OCI-LY7 (cell line): Measurements from ENCODE around the gene IFT57. TPM values are rescaled to one million over a fixed set of nuclear protein-coding genes. Genes with fewer than 3 reads are reported as not detected.

ENCODE experiments used
- BruUV-seq: library from RNA; stranded (reverse); fragments of 400-500 nt; replicated peaks from 2 replicates; lab custom pipeline; 2021; lab: Mats Ljungman, UMichigan
- CTCF ChIA-PET: fragments of 300-600 bp; sonication (Branson Sonifier 250); formaldehyde crosslinking; loops from one replicate; lab custom pipeline; 2022; ENCODE audit warnings: antibody characterized with exemption; ENCODE audit not compliant: unreplicated experiment; lab: Charles Lee
- POLR2A ChIA-PET: fragments of 300-600 bp; sonication (Branson Sonifier 250); formaldehyde crosslinking; loops from one replicate; lab custom pipeline; 2022; ENCODE audit warnings: antibody characterized with exemption; lab: Charles Lee
- DNase-seq: peaks from one replicate; pipeline ENCODE4 v3.0.0-alpha.2; 2015; ENCODE audit warnings: low spot score
- H2AFZ ChIP-seq: fragments of 200-600 bp; sonication (generic), shearing (Covaris generic); 2 replicates; pipeline ENCODE4 v1.6.1; 2014; ENCODE audit warnings: mild to moderate bottlenecking, antibody characterized with exemption, low read length, moderate library complexity
- H3K27ac ChIP-seq: fragments of 200-600 bp; sonication (generic); 2 replicates; pipeline ENCODE4 v1.5.1; 2014; ENCODE audit warnings: mixed run types, low read depth, mild to moderate bottlenecking, moderate library complexity, low read length, inconsistent platforms; ENCODE audit not compliant: poor library complexity, severe bottlenecking
- H3K36me3 ChIP-seq: fragments of 200-600 bp; sonication (generic); 2 replicates; pipeline ENCODE4 v1.6.1; 2014; ENCODE audit warnings: mild to moderate bottlenecking, antibody characterized with exemption, low read length, moderate library complexity, mixed read lengths; ENCODE audit not compliant: insufficient read depth
- H3K4me1 ChIP-seq: fragments of 200-600 bp; sonication (generic); 2 replicates; pipeline ENCODE4 v1.5.1; 2014; ENCODE audit warnings: mild to moderate bottlenecking, low read length; ENCODE audit not compliant: insufficient read depth, poor library complexity, severe bottlenecking
- H3K4me2 ChIP-seq: fragments of 200-600 bp; sonication (generic); 2 replicates; pipeline ENCODE4 v1.6.1; 2014; ENCODE audit warnings: mild to moderate bottlenecking, low read length
- H3K4me3 ChIP-seq: fragments of 200-600 bp; sonication (generic); 2 replicates; pipeline ENCODE4 v1.5.1; 2014; ENCODE audit warnings: mild to moderate bottlenecking, low read depth, low read length; ENCODE audit not compliant: poor library complexity, severe bottlenecking
- H3K79me2 ChIP-seq: fragments of 200-600 bp; sonication (generic); 2 replicates; pipeline ENCODE4 v1.6.1; 2016; ENCODE audit warnings: low read depth, mild to moderate bottlenecking, low read length, moderate library complexity, mixed read lengths; ENCODE audit not compliant: insufficient read depth
- H3K9me2 ChIP-seq: fragments of 200-600 bp; sonication (generic); 2 replicates; pipeline ENCODE4 v1.6.1; 2016; ENCODE audit warnings: mild to moderate bottlenecking, low read length, mixed read lengths; ENCODE audit not compliant: insufficient read depth
- H3K9me3 ChIP-seq: fragments of 200-600 bp; sonication (generic); 2 replicates; pipeline ENCODE4 v1.6.1; 2014; ENCODE audit warnings: mild to moderate bottlenecking, mixed run types, low read length, mixed read lengths
- H4K20me1 ChIP-seq: fragments of 200-600 bp; sonication (generic); 2 replicates; pipeline ENCODE4 v1.6.1; 2014; ENCODE audit warnings: mild to moderate bottlenecking, antibody characterized with exemption, low read length, moderate library complexity, mixed read lengths; ENCODE audit not compliant: insufficient read depth
- EZH2phosphoT487 ChIP-seq: fragments of 200-600 bp; sonication (generic); IDR thresholded peaks from 2 replicates; pipeline ENCODE4 v1.6.1; 2018; ENCODE audit warnings: low read depth, borderline replicate concordance, mild to moderate bottlenecking, mixed run types, antibody characterized with exemption, low read length, moderate library complexity, mixed read lengths
- intact Hi-C: fragments of 100-400 bp; cut with micrococcal nuclease; formaldehyde crosslinking; loops from one replicate; pipeline ENCODE4 v1.10.0; 2022; ENCODE audit not compliant: unreplicated experiment
- total RNA-seq, 2 experiments: library from RNA; depleted of rRNA in 1 of 2; stranded (reverse); fragments of >200 nt in 1 of 2; shearing (Covaris generic) in 1 of 2; gene quantifications; 2 replicates each; pipeline ENCODE4 v1.2.3, GENCODE V29; 2014 to 2022
- TF ChIP-seq, protein P1 (sequence below): fragments of 200-600 bp; sonication (generic); conservative IDR thresholded peaks from 2 replicates; pipeline ENCODE4 v1.5.1; 2014; ENCODE audit warnings: mild to moderate bottlenecking, antibody characterized with exemption, low read length, moderate library complexity, mixed read lengths

Gene IFT57
- total RNA-seq, 2 experiments from 2014 or later: 44.1 to 68.2 TPM

DNA sequence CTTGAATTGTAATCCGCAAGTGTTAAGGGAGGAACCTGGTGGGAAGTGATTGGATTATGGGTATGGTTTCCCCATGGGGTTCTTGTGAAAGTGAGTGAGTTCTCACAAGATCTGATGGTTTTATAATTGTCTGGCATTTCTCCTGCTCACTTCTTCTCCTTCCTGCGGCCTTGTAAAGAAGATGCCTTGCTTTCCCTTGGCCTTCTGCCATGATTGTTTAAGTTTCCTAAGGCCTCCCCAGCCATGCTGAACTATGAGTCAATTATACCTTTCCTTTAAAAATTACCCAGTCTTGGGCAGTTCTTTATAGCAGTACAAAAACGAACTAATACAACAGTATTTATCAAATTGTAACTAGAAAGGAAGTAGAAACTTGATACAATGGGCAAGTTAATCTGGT lies 31.9 kb downstream of the IFT57 start:
- Histone ChIP-seq H3K36me3 (peaks cover 47% of the 10 kb centered on the region), H3K27ac (no peak overlapping the region), H3K79me2 (no peaks in the 10 kb centered on the region), H2AFZ (no peak overlapping the region), H4K20me1 (no peaks in the 10 kb centered on the region), H3K4me2 (no peak overlapping the region), H3K9me2 (no peaks in the 10 kb centered on the region), H3K9me3 (0 out of 2 replicates have a peak, but pooled peaks cover 8% of the 10 kb centered on the region), H3K4me3 (no peak overlapping the region), H3K4me1 (no peaks in the 10 kb centered on the region)
- no TSS peak for BruUV-seq
- ChIA-PET POLR2A (no interaction called here), CTCF (no interaction called here)
- TF ChIP-seq EZH2phosphoT487: no peak
- TF ChIP-seq, protein P1, sequence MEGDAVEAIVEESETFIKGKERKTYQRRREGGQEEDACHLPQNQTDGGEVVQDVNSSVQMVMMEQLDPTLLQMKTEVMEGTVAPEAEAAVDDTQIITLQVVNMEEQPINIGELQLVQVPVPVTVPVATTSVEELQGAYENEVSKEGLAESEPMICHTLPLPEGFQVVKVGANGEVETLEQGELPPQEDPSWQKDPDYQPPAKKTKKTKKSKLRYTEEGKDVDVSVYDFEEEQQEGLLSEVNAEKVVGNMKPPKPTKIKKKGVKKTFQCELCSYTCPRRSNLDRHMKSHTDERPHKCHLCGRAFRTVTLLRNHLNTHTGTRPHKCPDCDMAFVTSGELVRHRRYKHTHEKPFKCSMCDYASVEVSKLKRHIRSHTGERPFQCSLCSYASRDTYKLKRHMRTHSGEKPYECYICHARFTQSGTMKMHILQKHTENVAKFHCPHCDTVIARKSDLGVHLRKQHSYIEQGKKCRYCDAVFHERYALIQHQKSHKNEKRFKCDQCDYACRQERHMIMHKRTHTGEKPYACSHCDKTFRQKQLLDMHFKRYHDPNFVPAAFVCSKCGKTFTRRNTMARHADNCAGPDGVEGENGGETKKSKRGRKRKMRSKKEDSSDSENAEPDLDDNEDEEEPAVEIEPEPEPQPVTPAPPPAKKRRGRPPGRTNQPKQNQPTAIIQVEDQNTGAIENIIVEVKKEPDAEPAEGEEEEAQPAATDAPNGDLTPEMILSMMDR: no peak
- intact Hi-C loops: no loop called here
- no peak for DNase-seq

DNA sequence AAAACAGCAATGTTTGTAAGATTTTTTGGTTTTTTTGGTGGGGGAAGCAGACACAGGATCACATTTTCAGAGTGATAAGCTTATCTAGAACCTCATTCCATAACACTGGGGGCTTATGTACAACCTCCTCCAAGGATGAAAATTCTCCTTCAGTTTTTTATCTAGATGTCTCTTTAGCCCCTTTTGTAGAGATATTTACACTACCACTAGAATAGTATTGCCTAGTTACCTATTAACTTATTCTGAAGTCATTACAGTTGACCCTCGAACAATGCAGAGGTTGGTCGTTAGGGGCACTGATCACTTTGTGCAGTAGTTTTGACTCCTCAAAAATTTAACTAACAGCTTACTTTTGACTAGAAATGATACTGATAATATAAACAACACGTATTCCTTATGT lies 32.8 kb downstream of the IFT57 start:
- H3K4me1 ChIP-seq: no peaks in the 10 kb centered on the region
- H2AFZ ChIP-seq: no peak overlapping the region
- H3K36me3 ChIP-seq: peaks cover 49% of the 10 kb centered on the region
- CTCF ChIA-PET: no interaction called here
- DNase-seq: no peak
- POLR2A ChIA-PET: interaction anchor here (0.7 to 1.1 kb wide), 4 partner anchors 22 to 114 kb away, joined by 3 read pairs; no protein-coding TSS in a partner anchor
- H3K4me2 ChIP-seq: no peak overlapping the region
- H3K79me2 ChIP-seq: no peaks in the 10 kb centered on the region
- H3K9me3 ChIP-seq: peaks cover 14% of the 10 kb centered on the region; the same call in 1 of the 2 replicates
- BruUV-seq: no TSS peak
- no peak overlapping the region for H3K27ac ChIP-seq
- TF ChIP-seq EZH2phosphoT487: no peak
- TF ChIP-seq, protein P1: no peak
- intact Hi-C loops: no loop called here
- H3K4me3 ChIP-seq: no peak overlapping the region
- no peaks in the 10 kb centered on the region for H4K20me1 ChIP-seq
- no peaks in the 10 kb centered on the region for H3K9me2 ChIP-seq

DNA sequence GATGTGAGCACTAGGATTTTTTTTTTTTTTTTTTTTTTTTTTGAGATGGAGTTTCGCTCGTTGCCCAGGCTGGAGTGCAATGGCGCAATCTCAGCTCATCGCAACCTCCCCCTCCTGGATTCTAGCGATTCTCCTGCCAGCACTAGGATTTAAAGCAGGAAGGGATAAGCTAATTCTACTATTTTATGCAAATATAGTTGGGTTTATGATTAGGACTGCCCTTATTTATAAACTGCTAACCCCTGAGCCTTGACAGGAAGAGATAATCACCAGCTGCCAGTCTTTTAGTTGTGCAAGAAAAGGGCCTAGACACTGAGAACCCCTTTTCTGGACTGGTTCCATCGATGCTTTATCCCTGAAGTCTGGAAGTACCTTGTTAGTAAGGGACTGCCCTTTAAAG lies 36.7 kb downstream of the IFT57 start:
- Histone ChIP-seq H3K4me3 (no peak overlapping the region), H3K9me3 (peaks cover 8% of the 10 kb centered on the region; the same call in 1 of the 2 replicates), H3K4me2 (no peak overlapping the region), H3K27ac (no peak overlapping the region), H3K4me1 (no peaks in the 10 kb centered on the region), H4K20me1 (no peaks in the 10 kb centered on the region), H3K9me2 (no peaks in the 10 kb centered on the region), H2AFZ (no peak overlapping the region), H3K36me3 (peaks cover 27% of the 10 kb centered on the region), H3K79me2 (no peaks in the 10 kb centered on the region)
- no TSS peak for BruUV-seq
- intact Hi-C loops: no loop called here
- CTCF ChIA-PET: no interaction called here
- TF ChIP-seq, protein P1: no peak
- no peak for TF ChIP-seq EZH2phosphoT487
- DNase-seq: no peak
- POLR2A ChIA-PET: interaction anchor here (0.8 kb wide), 1 partner anchor 10 kb away, joined by 3 read pairs; no protein-coding TSS in a partner anchor
